ENCODE measurements around the gene STEAP1B. TPM values are rescaled to one million over a fixed set of nuclear protein-coding genes. Genes with fewer than 3 reads are reported as not detected.

Gene STEAP1B
- total RNA-seq, 2 experiments from 2014 or later = not detected

GRCh38 chr7:22422831-22423615, 77.0 kb downstream of the STEAP1B start:
- Mint-ChIP-seq H3K4me1 (ENCODE audit: low read depth) (no peaks in the 10 kb centered on the region), H3K27ac (no peak overlapping the region), H3K27me3 (no peaks in the 10 kb centered on the region), H3K36me3 (ENCODE audit: low read depth) (no peaks in the 10 kb centered on the region), H3K4me3 (no peak overlapping the region), H3K9me3 (no peaks in the 10 kb centered on the region)
- no peaks in the 10 kb centered on the region for H3K9me3 ChIP-seq (ENCODE audit: control insufficient read depth in 1 of 2, insufficient read depth in 1 of 2, low read length in 2 of 2)
- H3K27me3 ChIP-seq (ENCODE audit: control insufficient read depth in 1 of 2, insufficient read depth in 2 of 2, low read length in 2 of 2) = no peaks in the 10 kb centered on the region
- no peaks in the 10 kb centered on the region for H3K4me1 ChIP-seq (ENCODE audit: insufficient read depth, low read length)
- H3K36me3 ChIP-seq (ENCODE audit: insufficient read depth, low read length) = no peaks in the 10 kb centered on the region
- ATAC-seq (ENCODE audit: poor library complexity) (no peak), DNase-seq (no peak)
- ChIA-PET CTCF (no interaction called here), POLR2A (no interaction called here)
- no peak for TF ChIP-seq CTCF (IDR thresholded peaks at IDR 0.05)
- H3K27ac ChIP-seq (ENCODE audit: low read depth in 1 of 2, low read length in 2 of 2) = no peak overlapping the region
- intact Hi-C loops (cut with DNase I, micrococcal nuclease) = loop anchor here in 1 of 2 experiments (1.0 kb wide), 1 partner anchor 18 kb away; no protein-coding TSS in a partner anchor
- no peak overlapping the region for H3K4me3 ChIP-seq (ENCODE audit: low read length)

GRCh38 chr7:22420973-22421635, 78.9 kb downstream of the STEAP1B start:
- ATAC-seq (ENCODE audit: poor library complexity) = no peak
- H3K36me3 Mint-ChIP-seq (ENCODE audit: low read depth) = no peaks in the 10 kb centered on the region
- DNase-seq = no peak
- intact Hi-C loops (cut with DNase I, micrococcal nuclease) = no loop called here
- no peaks in the 10 kb centered on the region for H3K9me3 ChIP-seq (ENCODE audit: control insufficient read depth in 1 of 2, insufficient read depth in 1 of 2, low read length in 2 of 2)
- H3K27ac ChIP-seq (ENCODE audit: low read depth in 1 of 2, low read length in 2 of 2) = no peak overlapping the region
- no peaks in the 10 kb centered on the region for H3K4me1 Mint-ChIP-seq (ENCODE audit: low read depth)
- no peak overlapping the region for H3K27ac Mint-ChIP-seq
- no peak for TF ChIP-seq CTCF (IDR thresholded peaks at IDR 0.05)
- no peaks in the 10 kb centered on the region for H3K36me3 ChIP-seq (ENCODE audit: insufficient read depth, low read length)
- CTCF ChIA-PET = no interaction called here
- H3K4me3 Mint-ChIP-seq = no peak overlapping the region
- no peaks in the 10 kb centered on the region for H3K4me1 ChIP-seq (ENCODE audit: insufficient read depth, low read length)
- H3K4me3 ChIP-seq (ENCODE audit: low read length) = no peak overlapping the region
- POLR2A ChIA-PET = no interaction called here
- no peaks in the 10 kb centered on the region for H3K9me3 Mint-ChIP-seq
- H3K27me3 Mint-ChIP-seq = no peaks in the 10 kb centered on the region
- no peaks in the 10 kb centered on the region for H3K27me3 ChIP-seq (ENCODE audit: control insufficient read depth in 1 of 2, insufficient read depth in 2 of 2, low read length in 2 of 2)

GRCh38 chr7:22420008-22420407, 80.0 kb downstream of the STEAP1B start:
- Histone ChIP-seq H3K4me3 (ENCODE audit: low read length) (no peak overlapping the region), H3K27me3 (ENCODE audit: control insufficient read depth in 1 of 2, insufficient read depth in 2 of 2, low read length in 2 of 2) (no peaks in the 10 kb centered on the region), H3K27ac (ENCODE audit: low read depth in 1 of 2, low read length in 2 of 2) (no peak overlapping the region), H3K4me1 (ENCODE audit: insufficient read depth, low read length) (no peaks in the 10 kb centered on the region), H3K9me3 (ENCODE audit: control insufficient read depth in 1 of 2, insufficient read depth in 1 of 2, low read length in 2 of 2) (no peaks in the 10 kb centered on the region), H3K36me3 (ENCODE audit: insufficient read depth, low read length) (no peaks in the 10 kb centered on the region)
- DNase-seq = no peak
- H3K4me1 Mint-ChIP-seq (ENCODE audit: low read depth) = no peaks in the 10 kb centered on the region
- H3K27ac Mint-ChIP-seq = no peak overlapping the region
- H3K9me3 Mint-ChIP-seq = no peaks in the 10 kb centered on the region
- H3K4me3 Mint-ChIP-seq = no peak overlapping the region
- ChIA-PET CTCF (no interaction called here), POLR2A (no interaction called here)
- no peak for ATAC-seq (ENCODE audit: poor library complexity)
- intact Hi-C loops (cut with DNase I, micrococcal nuclease) = no loop called here
- H3K27me3 Mint-ChIP-seq = no peaks in the 10 kb centered on the region
- TF ChIP-seq CTCF (IDR thresholded peaks at IDR 0.05) = no peak
- no peaks in the 10 kb centered on the region for H3K36me3 Mint-ChIP-seq (ENCODE audit: low read depth)

All from CD4-positive, alpha-beta T cell (primary cell).